ENCODE measurements around the gene FBXO17. TPM values are rescaled to one million over a fixed set of nuclear protein-coding genes. Genes with fewer than 3 reads are reported as not detected.
"Not testable (repeated sequence)": the region's sequence is repeated elsewhere in the genome, so short reads cannot be mapped to it uniquely, and the experiment has no call there.

Gene FBXO17
- total RNA-seq, 1 experiment from 2014 or later, result 10.8 TPM

DNA sequence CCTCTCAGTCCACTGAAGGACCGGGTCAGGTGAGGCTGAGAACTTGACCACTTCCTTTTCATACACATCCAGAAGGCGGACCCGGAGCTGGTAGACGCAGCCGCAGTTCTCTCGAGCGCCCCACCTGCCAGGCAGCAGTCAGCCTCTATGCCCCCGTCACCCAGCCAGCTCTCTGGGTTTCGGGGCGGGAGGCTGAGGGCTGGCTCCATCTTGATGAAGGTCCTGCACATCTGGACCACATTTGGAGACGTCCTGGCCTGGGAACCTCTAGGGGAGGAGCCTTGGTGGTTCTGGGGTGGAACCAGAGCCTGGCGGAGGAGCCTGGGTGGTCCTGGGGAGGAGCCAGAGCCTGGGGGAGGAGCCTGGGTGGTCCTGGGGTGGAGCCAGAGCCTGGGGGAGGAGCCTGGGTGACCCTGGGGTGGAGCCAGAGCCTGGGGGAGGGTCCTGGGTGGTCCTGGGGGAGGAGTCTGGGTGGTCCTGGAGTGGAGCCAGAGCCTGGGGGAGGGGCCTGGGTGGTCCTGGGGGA, 30.5 kb downstream of the FBXO17 start:
- DNase-seq (ENCODE audit: low read depth), result no peak

DNA sequence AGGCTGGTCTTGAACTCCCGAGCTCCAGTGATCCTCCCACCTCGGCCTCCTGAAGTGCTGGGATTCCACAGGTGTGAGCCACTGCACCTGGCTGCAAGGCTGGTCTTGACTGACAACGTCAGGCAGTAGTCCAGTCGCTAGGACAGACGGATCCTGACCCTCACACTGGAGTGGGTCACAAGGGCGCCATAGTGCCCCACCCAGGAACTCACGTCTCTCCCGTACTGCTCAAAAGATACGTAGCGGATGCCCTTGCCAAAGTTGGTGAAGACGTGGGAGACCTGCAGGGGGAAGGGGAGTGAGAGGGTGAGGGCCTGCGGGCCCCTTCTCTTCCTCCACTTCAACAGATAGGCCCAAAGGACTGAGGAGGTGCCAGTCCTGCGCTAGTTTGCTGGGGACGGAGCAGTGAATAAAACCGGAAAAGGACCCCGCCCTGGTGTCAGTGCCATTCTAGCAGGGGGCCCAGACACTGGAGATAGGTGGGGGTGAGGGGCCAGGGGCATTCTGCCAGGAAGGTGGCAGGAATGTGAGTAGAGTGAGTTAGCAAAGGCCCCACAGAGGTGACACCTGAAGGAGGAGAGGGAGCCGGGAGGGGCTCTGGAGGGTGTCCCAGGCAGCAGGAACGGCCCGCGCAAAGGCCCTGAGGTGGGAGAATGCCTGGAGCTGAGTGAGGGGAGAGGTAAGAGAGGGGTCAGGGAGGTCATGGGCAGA, 32.9 kb downstream of the FBXO17 start:
- no peak for DNase-seq (ENCODE audit: low read depth)

DNA sequence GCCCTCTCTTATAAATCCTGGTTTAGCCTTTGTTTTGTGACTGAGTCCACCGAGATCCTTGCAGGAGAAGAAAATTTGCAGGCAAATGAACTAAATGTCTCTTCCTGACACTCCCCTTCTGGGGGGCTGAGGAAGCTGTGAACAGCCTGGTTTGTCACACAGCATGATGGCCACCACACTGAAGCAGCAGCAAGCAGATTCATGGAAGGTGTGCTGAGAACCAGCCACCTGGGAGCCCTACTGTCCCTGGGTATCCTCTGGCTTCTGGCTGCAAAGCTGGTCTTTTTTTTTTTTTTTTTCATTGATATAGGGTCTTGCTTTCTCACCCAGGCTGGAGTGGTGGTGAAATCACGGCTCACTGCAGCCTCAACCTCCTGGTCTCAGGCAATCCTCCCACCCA, 33.6 kb downstream of the FBXO17 start:
- no peak for DNase-seq (ENCODE audit: low read depth)

DNA sequence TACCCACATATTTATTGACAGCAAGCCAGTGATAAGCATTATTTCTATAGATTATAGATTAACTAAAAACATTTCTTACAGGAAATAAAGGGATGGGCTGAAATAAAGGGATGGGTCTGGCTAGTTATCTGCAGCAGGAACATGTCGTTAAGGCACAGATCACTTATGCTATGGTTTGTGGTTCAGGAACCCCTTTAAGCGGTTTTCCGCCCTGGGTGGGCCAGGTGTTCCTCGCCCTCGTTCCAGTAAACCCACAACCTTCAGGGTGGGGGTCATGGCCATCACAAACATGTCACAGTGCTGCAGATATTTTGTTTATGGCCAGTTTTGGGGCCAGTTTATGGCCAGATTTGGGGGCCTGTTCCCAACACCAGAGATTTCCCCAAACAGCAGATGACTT, 34.1 kb downstream of the FBXO17 start:
- not testable (repeated sequence) for DNase-seq (ENCODE audit: low read depth)

DNA sequence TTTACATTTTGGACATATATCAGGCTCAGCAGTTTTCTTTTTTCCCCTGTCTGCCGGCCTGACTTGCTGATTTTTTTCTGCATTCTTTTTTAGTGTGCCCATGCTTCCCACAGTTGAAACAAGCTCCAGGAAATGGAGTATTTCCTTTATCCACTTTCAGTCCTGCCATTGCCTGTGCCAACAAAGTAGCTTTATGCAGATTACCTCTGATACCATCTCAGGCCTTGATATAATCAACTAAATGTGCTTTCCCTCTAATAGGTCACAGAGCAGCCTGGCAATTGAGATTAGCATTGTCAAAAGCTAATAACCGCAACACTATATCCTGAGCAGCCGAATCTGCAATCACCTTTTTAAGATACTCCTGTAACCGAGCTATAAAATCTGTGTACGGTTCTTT, 35.6 kb downstream of the FBXO17 start:
- DNase-seq (ENCODE audit: low read depth), result no peak

DNA sequence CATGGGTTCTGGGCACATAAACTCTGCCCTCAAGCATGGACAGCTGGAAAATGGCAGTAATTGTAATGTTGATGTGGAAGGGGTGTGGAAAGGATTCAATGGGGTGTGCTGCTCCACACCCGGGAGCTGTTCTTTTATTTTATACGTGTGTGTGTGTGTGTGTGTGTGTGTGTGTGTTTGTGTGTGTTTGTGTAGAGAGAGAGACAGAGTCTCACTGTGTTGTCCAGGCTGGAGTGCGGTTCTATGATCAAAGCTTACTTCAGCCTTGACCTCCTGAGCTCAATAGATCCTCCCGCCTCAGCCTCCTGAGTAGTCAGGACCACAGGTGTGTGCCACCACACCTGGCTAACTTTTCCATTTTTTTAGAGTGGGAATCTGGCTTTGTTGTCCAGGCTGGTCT, 42.0 kb downstream of the FBXO17 start:
- no peak for DNase-seq (ENCODE audit: low read depth)

DNA sequence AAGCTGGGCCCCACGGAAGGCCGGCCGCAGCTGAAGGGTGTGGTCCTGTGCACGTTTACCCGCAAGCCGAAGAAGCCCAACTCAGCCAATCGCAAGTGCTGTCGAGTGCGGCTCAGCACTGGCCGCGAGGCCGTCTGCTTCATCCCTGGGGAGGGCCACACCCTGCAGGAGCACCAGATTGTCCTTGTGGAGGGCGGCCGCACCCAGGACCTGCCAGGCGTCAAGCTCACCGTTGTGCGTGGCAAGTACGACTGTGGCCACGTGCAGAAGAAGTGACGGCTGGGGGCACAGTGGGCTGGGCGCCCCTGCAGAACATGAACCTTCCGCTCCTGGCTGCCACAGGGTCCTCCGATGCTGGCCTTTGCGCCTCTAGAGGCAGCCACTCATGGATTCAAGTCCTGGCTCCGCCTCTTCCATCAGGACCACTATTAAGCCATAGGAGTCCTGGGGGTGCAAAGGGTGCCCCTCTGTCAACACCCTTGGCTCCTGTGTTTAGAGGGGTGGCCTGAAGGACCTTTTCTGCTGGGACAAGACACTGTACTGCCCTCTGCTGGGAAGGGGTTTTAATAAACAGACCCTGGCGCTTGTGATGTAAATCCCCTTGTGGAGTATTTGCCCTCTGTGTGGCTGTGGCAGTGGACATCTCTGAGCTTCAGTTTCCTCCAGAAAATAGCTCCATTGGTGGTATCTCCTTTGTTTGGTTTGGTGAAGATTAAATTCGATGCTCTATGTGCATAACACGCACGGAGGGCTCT, 42.9 kb downstream of the FBXO17 start:
- DNase-seq (ENCODE audit: low read depth), result no peak

DNA sequence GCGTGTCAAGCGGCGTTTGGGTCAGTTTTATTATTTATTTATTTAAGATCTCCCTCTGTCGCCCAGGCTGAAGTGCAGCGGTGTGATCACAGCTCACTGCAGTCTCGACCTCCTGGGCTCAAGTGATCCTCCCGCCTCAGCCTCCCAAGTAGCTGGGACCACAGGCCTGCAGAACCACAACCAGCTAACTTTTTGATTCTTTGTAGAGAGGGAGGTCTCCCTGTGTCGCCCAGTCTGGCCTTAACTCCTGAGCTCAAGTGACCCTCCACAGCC, 44.1 kb downstream of the FBXO17 start:
- DNase-seq (ENCODE audit: low read depth), result no peak

DNA sequence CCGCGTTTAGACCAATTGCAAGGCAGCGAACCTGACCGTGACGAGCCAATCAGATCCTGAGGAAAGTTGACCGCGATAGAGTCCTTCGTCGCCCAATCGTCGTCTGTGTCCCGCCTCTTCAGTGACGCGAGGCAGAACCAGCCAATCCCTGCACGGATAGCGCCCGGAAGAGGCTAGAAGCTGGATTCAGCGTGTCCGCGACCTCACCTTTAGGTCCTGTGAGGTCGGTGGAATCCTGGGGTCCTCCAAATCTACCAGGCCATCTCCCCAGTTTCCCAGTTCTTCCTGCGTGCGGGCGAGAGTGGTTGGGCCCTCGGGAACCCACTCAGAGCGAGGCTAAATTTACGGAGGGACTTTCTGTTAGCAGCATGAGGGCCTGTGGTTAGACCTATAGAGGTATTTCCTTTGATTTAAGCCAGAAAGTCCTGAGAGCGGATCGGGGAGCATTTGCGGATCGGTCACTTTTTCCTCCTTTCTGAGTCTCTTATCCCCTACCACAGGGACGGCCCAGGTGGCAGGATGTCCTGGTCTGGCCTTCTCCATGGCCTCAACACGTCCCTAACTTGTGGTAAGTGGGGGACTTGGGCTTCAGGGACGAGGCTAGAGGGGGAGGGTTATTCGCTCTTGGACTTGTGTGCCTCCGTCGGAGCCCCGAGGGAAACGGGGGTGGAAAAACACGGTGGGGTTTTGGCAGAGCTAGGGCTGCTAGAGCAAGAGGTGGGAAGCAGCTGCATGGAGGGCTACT, 44.6 kb downstream of the FBXO17 start, which contains the start of gene MRPS12:
Gene MRPS12, plus strand, starts transcription at position 169 of the 745 bp plus-strand sequence. Its CDS starts 351 bp downstream, at position 520.
- peak; percentile 99 for DNase-seq (ENCODE audit: low read depth)

DNA sequence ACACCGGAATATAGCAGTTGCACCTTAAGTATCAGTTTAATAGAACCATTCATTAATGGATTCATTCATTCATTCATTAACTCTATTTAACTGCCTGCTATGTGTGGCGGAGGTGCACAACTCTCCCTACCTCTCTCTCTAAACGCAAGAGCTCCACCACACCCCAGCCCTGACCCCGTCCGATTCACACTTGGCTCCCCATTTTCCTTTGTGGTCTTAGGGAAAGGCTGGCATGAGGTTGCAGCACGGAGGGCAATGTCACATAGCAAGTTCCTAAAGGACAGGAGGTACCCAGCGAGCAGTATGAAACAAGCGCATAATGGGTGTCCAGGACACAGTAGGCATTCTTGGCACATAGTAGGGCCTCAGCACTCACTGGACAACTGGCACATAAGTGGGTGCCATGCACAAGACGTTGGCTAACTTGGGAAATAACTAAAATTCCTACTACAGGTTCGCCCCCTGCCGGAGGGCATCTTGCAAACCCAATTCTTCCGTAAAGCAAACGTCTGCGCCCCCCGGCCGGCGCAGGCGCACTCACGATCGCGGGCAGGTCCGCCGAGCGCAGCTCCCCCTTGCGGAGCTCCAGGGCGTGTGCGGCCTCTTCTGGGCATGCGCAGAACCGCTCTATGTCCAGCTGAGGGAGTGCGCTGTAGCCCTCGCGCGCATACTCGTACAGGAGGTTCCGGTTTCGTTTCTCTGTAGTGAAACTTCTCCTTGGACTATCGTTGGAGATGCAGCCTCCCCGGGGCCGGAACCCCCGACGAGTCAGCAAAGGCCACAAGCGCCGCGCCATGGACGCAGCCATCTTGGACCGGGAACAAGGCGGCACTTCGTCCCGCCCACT, 45.4 kb downstream of the FBXO17 start, which contains the start of gene SARS2:
Gene SARS2, minus strand, starts transcription at position 835 of the 847 bp plus-strand sequence. Its CDS starts 27 bp downstream, at position 808.
- DNase-seq (ENCODE audit: low read depth), result peak; percentile 90

DNA sequence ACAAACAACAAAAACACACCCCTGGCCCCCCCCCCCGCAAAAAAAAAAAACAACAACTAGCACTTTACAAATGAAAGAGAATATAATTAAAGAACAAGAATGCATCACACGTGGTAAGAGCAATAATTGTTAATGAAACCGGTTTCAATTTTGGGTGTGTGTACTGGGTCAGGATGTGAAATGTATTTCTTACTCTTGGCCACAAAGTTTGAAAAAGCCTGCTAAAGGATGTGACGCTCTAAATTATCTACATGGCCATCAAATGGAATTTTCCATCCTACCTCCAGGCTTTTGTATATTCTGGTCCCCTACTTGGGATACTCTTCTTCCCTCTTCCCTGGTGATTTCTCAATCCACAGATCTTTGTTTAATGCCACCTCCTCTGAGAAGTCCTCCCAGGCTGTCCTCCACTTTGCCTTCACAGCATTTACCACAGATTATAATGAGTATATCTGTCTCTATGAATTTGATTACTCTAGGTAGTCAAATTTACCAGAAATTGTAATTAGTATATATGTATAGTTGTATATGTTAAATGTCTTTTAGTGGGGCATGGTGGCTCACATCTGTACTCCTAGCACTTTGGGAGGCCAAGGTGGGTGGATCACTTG, 47.0 kb downstream of the FBXO17 start:
- DNase-seq (ENCODE audit: low read depth), result no peak

DNA sequence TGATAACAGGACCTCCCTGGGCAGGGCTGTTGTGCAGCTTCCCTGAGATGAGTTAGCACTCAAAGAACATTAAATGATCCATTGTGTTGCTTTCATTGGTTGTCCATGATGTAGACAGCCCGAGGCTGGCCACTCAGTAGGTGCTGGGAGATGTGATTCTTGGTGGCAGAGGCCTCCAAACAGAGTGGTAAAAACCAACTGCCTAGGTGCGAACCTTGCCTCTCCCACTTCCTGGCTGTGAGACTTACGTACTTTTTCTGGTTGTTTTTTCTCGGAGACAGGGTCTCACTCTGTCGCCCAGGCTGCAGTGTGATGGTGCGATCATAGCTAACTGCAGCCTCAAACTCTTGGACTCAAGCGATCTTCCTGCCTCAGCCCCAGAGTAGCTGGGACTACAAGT, 51.2 kb downstream of the FBXO17 start:
- DNase-seq (ENCODE audit: low read depth), result no peak

DNA sequence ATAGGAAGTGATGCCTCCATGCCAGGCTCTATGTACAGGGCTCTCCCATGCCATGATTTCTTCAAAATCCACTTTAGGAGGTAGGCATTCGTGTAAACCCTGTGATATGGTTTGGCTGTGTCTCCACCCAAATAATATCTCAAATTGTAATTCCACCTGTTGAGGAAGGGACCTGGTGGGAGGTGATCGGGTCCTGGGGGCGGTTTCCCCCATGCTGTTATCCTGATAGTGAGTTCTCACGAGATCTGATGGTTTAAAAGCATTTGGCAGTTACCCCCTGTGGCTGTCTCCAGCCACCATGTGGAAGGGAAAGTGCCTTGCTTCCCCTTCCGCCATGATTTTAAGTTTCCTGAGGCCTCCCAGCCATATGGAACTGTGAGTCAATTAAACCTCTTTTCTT, 53.1 kb downstream of the FBXO17 start:
- no peak for DNase-seq (ENCODE audit: low read depth)

DNA sequence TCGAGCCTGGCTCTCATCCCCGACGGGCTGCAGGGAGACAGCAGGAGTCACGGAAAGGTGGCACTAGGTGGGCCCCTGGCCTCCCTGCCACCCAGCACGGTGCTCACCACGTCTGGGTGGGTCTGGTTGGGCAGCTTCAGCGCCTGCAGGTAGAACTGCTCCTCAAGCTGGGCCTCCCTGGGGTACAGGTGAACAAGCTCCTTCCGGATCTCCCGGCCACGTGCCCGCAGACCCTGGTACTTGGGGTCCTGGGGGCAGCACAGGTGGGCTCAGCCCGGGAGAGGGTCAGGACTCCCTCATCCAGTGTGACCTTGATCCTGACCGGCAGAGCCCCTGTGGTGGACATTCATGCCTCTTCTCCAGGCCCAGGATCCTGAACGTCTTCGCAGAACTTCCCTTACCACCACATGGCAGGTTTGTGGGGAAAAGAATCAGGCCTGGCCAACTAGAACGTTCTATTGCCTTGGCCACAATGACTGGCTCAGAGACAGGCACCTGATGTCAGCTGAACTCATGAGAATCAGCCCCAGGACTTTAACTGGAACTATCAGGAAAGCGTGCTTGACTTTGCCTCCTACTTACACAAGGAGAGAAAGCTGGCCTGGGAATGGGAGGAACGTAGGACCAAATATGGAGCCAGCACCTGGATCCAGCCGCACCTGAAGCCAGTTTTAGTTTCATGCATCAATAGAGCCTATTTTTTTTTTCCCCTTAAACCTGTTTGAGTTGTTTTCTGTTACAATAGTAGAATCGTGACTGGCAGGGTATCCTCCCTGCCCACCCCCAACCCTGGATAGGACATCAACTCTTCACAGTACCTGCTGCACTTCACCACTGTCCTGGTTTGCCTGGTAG, 53.9 kb downstream of the FBXO17 start:
- DNase-seq (ENCODE audit: low read depth), result no peak

DNA sequence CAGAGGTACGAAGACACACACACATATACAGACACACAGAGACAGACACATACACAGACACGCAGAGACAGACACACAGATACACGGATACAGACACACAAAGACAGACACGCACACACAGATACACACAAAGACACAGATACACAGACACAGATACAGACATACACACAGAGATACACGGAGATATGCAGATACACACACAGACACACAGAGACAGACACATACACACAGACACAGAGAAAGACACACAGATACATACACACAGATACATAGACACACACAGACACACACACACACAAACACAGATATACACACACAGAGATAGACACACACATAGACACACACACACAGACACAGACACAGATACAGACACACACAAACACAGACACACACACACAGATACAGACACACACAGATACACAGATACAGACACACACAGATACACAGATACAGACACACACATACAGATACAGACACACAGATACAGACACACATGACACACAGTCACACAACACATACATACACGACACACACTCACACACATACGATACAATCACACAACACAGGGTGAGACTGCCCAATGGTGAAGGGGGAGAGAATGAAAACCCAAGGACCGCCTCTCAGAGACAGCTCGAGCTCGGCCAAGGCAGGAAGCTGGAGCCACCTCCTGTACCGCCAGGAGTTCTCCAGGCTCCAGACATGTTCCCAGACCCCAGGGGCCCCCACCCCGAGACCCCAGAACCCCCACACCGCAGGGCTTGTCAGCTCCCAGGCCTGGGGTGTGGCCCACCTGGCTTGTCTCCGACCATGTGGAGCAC, 54.7 kb downstream of the FBXO17 start:
- DNase-seq (ENCODE audit: low read depth), result no peak

DNA sequence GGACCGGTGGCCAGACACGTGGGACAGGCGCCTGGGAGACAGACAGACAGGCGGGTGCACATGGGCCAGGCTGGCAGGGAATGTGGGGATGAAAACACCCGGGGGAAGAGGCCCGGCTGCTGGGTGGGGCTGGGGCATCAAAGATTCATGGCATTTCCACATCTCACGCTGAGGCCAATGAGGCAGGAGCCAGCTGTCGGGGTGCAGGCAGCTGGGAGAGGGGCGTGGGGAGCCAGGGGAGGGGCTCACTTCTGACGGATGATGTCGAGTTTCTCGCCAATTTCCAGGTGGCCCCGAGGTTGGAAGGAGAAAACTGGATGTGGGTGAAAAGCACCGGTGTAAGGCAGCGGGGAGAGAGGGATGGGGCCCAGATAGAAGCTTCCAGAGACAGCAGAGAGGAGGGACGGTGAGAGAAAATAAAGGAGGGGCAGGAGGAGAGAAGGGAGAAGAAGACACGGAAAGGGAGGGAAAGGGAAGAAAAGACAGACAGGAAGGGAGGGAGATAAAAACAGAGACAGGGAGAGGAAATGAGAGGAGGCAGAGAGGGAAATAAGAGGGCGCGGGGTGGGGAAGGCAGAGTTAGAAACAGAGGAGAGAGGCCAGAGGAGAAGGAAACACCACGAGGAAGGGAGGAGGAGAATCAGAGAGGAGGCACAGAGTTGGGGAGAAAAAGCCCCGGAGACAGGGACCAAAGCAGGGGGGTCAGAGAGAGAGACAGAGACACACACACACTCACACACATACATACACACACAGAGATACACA, 55.5 kb downstream of the FBXO17 start:
- DNase-seq (ENCODE audit: low read depth), result no peak

DNA sequence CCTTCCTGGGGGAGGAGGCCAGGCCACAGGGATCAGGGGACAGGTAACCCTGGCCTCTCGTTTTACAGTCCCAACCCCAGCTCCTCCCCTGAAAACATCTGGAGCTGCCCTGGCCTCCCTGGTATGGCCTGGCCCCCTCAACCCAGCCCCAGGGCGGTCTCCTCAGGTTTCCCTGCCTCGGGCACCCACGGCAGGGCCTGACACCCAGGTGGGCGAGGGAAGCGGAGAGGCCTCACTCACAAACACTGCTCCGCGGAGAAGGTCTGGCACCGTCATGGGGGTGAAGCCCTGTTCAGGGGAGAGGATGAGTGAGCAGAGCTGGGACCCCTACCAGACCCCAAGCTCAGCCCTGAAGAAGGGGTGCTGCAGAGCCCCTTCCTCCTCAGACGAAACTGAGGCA, 57.0 kb downstream of the FBXO17 start:
- DNase-seq (ENCODE audit: low read depth), result no peak

DNA sequence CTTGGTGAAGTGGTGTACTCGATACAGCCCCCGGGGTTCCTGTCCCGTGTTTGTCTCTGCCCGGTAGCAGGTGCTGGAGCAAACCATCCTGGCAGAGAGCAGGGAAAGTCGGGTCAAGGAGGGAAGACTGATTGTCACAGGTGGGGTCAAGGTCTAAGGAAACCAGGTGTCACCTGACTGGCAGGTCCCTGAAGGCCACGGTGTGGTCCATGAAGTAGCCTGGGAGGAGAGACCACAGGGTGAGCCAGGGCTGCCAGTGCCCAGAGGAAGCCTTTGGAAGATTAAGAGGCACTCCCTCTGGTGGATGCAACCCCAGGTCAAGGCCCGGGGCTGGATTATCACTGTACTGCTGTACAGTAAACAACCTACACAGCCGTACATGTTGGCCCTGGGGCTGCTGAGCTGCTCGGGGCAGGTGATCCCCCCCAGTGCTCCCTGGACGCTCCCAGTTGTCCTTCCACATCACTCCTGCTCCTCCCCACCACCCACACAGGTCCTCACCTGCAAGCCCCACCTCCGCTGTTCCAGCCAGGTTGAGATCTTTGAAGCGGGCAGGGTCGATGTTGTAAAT, 57.5 kb downstream of the FBXO17 start:
- peak; percentile 26 for DNase-seq (ENCODE audit: low read depth)
